ENCODE measurements around the gene TRIM17. TPM values are rescaled to one million over a fixed set of nuclear protein-coding genes. Genes with fewer than 3 reads are reported as not detected.

TRIM17 gene
- total and polyA plus RNA-seq, 2 of the 13 experiments (the other 11 are each of a cell fraction or from before 2014, with no cell fraction given) = 0.32 to 0.64 TPM

DNA sequence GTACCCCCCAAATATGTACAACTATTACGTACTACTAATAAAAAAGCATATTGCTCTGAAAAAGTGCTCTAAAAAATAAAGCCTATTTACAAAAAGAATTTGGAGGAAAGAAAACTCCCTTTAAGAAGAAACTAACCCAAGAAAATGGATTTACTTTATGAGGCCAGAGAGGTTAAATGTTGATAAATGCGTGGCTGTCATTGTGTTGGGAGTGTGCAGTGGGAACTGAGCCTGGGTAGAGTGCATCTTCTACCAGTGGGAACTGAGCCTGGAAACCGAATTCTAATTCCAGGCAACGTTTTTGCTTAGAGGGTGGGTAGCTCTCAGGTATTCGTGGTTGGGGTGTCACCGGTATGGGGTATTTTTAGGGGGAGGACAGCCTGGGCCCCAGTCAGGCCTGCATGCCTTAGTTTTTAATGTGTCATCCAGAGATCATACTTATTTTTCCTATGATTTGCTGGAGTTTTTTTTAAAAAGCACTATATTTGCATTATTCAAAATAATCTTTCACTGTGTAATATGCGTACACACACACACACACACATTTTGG is 46.4 kb upstream of the TRIM17 start:
- in situ Hi-C loops (cut with HindIII; ENCODE audit: extremely low pct_ligation_motif_present, low pct_unique_long_range_greater_than_20kb) = no loop called here
- Histone ChIP-seq H3K4me2 (ENCODE audit: low read depth, low read length) (no peak overlapping the region), H3K79me2 (ENCODE audit: insufficient read depth, low read length) (no peaks in the 10 kb centered on the region), H3K36me3 (replicated peaks in 1 of 2; ENCODE audit: control insufficient read depth in 1 of 2, insufficient read depth in 2 of 2, low read length in 2 of 2) (no peaks in the 10 kb centered on the region), H2AFZ (ENCODE audit: low read length) (no peak overlapping the region), H4K20me1 (ENCODE audit: insufficient read depth, low read length) (no peaks in the 10 kb centered on the region), H3K4me3 (replicated peaks in 1 of 3; ENCODE audit: insufficient read depth in 1 of 3, low read depth in 2 of 3, low read length in 3 of 3) (no peak overlapping the region), H3K9ac (ENCODE audit: insufficient read depth, low read depth, low read length) (no peak overlapping the region), H3K27ac (ENCODE audit: extremely low read length, insufficient read depth, low read length) (no peak overlapping the region), H3K4me1 (ENCODE audit: insufficient read depth, low read length) (peaks cover 5% of the 10 kb centered on the region; the same call in 1 of the 2 replicates), H3K9me3 (ENCODE audit: low read length) (no peaks in the 10 kb centered on the region), H3K27me3 (ENCODE audit: control insufficient read depth in 1 of 2, insufficient read depth in 2 of 2, low read length in 2 of 2) (peaks cover 3 to 43% of the 10 kb centered on the region in 2 experiments; a peak in 4 of 5 replicates)
- no TSS peak for BruUV-seq (replicated peaks)
- FAIRE-seq = no peak
- no peak for ATAC-seq
- WGBS (ENCODE audit: low lambda C conversion rate) = 22% methylated on average over 7 of the region's 7 CpGs
- ChIA-PET POLR2A (no interaction called here), CTCF (ENCODE audit: low intra/inter-chr PET ratio, low total read pairs) (no interaction called here)
- no peak for DNase-seq (ENCODE audit: low spot score)
- intact Hi-C loops (cut with micrococcal nuclease; ENCODE audit: unreplicated experiment) = no loop called here
- TF ChIP-seq, protein P1, sequence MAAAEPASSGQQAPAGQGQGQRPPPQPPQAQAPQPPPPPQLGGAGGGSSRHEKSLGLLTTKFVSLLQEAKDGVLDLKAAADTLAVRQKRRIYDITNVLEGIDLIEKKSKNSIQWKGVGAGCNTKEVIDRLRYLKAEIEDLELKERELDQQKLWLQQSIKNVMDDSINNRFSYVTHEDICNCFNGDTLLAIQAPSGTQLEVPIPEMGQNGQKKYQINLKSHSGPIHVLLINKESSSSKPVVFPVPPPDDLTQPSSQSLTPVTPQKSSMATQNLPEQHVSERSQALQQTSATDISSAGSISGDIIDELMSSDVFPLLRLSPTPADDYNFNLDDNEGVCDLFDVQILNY (CRISPR knock-in tag; conservative IDR thresholded peaks at IDR 0.05) = no peak
- TF ChIP-seq, protein P2, sequence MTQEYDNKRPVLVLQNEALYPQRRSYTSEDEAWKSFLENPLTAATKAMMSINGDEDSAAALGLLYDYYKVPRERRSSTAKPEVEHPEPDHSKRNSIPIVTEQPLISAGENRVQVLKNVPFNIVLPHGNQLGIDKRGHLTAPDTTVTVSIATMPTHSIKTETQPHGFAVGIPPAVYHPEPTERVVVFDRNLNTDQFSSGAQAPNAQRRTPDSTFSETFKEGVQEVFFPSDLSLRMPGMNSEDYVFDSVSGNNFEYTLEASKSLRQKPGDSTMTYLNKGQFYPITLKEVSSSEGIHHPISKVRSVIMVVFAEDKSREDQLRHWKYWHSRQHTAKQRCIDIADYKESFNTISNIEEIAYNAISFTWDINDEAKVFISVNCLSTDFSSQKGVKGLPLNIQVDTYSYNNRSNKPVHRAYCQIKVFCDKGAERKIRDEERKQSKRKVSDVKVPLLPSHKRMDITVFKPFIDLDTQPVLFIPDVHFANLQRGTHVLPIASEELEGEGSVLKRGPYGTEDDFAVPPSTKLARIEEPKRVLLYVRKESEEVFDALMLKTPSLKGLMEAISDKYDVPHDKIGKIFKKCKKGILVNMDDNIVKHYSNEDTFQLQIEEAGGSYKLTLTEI (CRISPR knock-in tag; conservative IDR thresholded peaks at IDR 0.05) = no peak
- TF ChIP-seq KLF11 (CRISPR knock-in tag; IDR thresholded peaks at IDR 0.05) (no peak), POLR2AphosphoS5 (IDR thresholded peaks at IDR 0.05; ENCODE audit: low read depth, low read length) (no peak), MXD4 (CRISPR knock-in tag; IDR thresholded peaks at IDR 0.05) (no peak), NFYB (CRISPR knock-in tag; IDR thresholded peaks at IDR 0.05) (no peak), ONECUT2 (CRISPR knock-in tag; IDR thresholded peaks at IDR 0.05) (no peak), KLF12 (CRISPR knock-in tag; IDR thresholded peaks at IDR 0.05; ENCODE audit: borderline replicate concordance) (no peak), ZNF224 (CRISPR knock-in tag; IDR thresholded peaks at IDR 0.05) (no peak), ZNF264 (CRISPR knock-in tag; IDR thresholded peaks at IDR 0.05) (no peak), ZFAT (CRISPR knock-in tag; conservative IDR thresholded peaks at IDR 0.05) (no peak), ESRRA (CRISPR knock-in tag; IDR thresholded peaks at IDR 0.05; ENCODE audit: low read depth) (no peak), KDM3A (CRISPR knock-in tag; IDR thresholded peaks at IDR 0.05; ENCODE audit: low read depth) (no peak)
- TF ChIP-seq, protein P3, sequence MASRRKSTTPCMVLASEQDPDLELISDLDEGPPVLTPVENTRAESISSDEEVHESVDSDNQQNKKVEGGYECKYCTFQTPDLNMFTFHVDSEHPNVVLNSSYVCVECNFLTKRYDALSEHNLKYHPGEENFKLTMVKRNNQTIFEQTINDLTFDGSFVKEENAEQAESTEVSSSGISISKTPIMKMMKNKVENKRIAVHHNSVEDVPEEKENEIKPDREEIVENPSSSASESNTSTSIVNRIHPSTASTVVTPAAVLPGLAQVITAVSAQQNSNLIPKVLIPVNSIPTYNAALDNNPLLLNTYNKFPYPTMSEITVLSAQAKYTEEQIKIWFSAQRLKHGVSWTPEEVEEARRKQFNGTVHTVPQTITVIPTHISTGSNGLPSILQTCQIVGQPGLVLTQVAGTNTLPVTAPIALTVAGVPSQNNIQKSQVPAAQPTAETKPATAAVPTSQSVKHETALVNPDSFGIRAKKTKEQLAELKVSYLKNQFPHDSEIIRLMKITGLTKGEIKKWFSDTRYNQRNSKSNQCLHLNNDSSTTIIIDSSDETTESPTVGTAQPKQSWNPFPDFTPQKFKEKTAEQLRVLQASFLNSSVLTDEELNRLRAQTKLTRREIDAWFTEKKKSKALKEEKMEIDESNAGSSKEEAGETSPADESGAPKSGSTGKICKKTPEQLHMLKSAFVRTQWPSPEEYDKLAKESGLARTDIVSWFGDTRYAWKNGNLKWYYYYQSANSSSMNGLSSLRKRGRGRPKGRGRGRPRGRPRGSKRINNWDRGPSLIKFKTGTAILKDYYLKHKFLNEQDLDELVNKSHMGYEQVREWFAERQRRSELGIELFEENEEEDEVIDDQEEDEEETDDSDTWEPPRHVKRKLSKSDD (CRISPR knock-in tag; IDR thresholded peaks at IDR 0.05; ENCODE audit: low read depth) = no peak
- TF ChIP-seq, protein P4, sequence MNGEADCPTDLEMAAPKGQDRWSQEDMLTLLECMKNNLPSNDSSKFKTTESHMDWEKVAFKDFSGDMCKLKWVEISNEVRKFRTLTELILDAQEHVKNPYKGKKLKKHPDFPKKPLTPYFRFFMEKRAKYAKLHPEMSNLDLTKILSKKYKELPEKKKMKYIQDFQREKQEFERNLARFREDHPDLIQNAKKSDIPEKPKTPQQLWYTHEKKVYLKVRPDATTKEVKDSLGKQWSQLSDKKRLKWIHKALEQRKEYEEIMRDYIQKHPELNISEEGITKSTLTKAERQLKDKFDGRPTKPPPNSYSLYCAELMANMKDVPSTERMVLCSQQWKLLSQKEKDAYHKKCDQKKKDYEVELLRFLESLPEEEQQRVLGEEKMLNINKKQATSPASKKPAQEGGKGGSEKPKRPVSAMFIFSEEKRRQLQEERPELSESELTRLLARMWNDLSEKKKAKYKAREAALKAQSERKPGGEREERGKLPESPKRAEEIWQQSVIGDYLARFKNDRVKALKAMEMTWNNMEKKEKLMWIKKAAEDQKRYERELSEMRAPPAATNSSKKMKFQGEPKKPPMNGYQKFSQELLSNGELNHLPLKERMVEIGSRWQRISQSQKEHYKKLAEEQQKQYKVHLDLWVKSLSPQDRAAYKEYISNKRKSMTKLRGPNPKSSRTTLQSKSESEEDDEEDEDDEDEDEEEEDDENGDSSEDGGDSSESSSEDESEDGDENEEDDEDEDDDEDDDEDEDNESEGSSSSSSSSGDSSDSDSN (CRISPR knock-in tag; IDR thresholded peaks at IDR 0.05) = no peak
- TF ChIP-seq, protein P5, sequence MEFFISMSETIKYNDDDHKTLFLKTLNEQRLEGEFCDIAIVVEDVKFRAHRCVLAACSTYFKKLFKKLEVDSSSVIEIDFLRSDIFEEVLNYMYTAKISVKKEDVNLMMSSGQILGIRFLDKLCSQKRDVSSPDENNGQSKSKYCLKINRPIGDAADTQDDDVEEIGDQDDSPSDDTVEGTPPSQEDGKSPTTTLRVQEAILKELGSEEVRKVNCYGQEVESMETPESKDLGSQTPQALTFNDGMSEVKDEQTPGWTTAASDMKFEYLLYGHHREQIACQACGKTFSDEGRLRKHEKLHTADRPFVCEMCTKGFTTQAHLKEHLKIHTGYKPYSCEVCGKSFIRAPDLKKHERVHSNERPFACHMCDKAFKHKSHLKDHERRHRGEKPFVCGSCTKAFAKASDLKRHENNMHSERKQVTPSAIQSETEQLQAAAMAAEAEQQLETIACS (CRISPR knock-in tag; IDR thresholded peaks at IDR 0.05) = no peak
- TF ChIP-seq, protein P6, sequence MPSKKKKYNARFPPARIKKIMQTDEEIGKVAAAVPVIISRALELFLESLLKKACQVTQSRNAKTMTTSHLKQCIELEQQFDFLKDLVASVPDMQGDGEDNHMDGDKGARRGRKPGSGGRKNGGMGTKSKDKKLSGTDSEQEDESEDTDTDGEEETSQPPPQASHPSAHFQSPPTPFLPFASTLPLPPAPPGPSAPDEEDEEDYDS (CRISPR knock-in tag; IDR thresholded peaks at IDR 0.05) = no peak
